Brain pericyte (primary cell): ENCODE results near the gene SEC24D.

ENCODE experiments used
- DNase-seq: peaks from one replicate; pipeline ENCODE4 v3.0.0-alpha.2; 2012; ENCODE audit warnings: low read depth, low spot score

Gene SEC24D

DNA sequence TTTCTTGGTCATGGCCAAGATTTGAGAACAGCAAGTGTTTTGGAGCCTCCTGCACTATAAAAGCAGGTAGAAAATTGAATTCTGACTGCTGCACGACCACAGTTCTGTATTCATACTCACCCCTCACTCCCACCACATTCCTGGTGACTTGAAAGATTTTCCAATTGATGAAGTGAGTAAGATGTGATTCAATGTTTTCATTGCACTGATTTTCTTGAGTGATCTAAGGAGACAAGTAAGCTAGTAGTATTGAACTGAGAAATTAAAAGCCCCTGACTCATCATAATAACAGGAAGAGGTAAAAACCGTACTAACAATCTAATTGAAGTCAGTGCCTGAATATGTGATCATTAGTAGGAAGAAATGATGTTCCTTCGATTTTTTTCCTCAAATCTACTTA, 6.1 kb upstream of the SEC24D start:
- no peak for DNase-seq

DNA sequence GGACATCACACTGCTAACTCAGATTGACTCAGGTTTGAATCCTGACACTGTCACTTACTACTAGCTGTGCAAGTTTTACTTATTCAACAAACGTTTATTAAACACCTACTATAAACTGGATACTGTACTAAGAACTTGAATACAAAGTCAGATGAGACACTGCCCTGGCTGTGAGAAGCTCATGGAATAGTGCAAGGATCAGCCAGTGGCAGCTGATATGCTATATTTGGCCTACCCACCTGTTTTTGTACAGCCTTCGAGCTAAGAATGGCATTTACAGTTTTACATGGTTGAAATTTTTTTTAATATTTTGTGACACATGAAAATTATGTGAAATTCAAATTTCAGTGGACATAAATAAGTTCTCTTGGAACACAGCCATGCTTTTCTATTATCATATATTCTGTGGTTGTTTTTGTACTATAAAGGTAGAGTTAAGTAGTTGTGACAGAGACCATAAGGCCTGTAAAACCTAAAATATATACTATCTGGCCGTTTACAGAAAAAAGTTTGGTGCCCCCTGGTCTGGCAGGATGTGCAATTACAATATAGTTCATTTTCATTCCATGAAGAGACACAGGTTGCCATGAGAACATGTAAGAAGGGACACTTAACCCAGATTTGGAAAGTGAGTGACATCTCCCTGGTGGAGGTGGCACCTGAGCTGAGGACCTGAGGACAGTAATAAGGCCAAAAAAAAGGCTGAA, 3.4 kb upstream of the SEC24D start:
- no peak for DNase-seq

DNA sequence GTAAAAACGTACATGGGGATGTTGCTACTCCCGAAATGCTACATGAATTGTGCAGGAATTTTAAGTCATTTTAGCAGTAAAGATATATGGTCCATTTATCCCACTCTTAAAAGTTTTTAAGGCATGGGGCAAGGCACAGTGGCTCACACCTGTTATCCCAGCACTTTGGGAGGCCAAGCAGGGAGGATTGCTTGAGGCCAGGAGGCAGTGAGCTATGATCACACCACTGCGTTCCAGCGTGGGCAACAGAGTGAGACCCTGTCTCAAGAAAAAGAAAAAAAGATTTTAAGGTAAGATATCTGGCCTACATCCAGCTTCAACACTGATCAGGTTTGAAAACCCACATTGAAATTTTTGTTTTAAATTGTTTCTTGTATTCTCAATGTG, 1.2 kb upstream of the SEC24D start:
- no peak for DNase-seq

DNA sequence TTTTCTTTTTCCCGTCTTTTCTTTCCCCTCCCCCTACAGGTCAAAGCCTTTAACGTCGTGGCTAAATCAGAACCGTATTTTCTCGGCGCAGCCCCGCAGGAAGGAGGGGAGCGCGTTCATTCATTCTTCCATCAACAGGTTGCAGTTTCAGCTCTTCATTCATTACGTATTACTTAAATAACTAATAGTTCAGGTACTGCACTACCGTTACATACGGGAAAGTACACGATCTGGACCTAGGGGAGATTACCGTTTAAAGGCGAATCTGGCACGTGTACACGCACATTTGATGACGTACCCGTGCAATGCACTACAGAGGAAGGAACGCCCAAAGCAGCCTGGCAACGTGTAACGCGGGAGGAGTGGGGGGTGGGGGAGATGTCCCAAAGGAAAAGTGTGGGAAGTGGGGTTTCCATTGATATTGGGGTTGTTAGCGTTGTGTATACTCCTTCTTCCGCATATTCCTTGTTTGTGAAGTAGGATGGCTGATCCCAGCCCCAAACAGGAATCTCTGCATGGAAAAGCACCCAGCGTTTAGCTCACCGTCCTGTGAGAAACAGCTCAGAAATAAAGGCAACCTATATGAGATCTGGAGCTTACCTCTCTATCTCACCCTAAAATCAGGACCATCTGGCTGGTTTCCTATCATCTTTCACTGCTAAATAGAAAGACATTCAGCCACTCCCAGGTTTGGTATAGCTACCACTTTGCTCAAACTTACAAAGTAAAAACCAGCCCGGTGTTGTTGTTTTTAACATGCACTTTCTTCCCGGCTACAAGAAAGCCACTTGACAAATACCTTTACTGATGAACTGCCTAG, 585 bp upstream of the SEC24D start:
- DNase-seq, result no peak

DNA sequence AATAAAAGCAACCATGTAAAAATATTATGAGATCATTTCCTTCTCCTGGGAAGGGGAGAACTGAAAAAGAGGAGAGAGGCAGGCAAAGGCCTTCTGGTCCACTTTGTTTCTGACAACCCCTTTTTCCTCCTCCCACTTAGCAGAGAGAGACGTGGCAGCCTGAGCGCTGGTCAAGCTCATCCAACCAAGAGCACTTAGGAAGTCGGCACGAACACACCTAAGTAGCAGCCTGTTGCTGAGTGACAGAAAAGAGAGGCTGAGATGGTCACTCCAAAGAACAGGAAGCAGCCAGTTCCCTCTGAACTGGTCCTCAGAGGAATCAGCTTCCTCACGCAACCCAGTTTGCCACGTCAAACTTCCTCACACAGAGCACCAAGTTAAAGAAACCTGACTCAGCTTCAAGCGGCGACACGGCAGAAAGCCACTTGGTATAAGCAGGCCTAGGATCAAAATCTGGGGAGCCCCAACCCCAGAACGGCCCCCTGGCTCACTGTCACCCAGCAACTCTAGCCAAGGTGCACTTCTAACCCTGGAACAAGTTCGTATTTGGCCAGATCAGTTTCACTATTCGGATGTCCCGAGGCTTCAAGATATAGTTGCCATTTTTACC, 861 bp downstream of the SEC24D start:
- peak; percentile 57 for DNase-seq

DNA sequence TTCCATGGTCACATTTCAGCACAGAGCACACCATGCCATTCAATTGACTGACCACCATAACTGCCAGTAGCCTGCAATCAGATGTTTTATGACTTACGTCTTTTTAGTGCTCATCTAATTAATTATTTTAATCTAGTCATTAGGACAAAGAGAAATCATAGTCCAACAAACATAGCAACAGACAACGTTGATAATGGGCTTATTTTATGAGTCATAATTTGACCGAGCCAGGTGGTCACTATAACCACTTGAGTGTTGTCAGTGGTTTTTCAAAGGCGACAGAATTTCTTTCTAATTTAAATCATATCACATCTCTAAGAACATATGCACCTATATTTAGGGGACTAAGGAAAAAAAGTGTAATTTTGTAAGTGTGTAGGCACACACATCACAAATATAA, 1.9 kb downstream of the SEC24D start:
- no peak for DNase-seq

DNA sequence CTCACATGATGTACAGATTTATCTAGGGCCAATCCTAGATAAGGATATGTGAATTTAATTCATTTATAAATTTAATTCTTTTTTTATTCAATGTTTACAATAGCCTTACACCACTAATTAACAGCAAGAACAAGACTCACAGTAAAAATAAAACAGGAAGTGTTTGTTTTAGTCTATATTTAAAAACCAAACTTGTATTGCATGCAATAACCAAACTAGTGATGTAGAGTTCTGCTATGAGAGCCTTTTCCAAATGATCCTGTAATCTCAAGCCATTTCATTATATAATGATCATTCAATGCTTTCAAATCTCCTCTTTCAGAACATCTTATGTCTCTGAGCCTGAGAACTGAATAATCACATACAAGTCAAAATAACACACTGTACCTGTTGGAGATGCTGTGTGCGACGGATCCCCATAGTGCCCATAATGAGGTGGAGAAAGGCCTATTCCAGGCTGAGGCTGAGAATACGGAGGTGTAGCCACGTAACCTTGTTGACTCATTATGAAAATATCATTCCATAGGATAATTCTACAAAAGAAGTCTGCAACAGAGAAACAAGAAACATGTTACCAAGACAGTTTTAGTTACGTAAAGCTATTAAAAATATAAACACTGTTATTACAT, 2.6 kb downstream of the SEC24D start:
- DNase-seq, result no peak

DNA sequence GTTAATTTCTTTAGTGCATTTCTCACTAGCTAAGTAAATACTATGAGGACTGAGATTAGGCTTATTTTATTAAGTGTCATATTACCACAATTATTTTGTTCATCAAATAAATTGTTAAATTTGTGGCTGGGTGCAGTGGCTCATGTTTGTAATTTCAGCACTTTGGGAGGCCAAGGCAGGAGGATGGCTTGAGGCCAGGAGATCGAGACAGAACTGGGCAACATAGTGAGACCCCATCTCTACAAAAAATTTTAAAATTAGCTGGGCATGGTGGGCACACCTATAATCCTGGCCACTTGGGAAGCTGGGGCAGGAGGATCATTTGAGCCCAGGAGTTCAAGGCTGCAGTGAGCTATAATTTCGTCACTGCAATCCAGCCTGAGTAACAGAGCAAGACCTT, 6.8 kb downstream of the SEC24D start:
- no peak for DNase-seq

DNA sequence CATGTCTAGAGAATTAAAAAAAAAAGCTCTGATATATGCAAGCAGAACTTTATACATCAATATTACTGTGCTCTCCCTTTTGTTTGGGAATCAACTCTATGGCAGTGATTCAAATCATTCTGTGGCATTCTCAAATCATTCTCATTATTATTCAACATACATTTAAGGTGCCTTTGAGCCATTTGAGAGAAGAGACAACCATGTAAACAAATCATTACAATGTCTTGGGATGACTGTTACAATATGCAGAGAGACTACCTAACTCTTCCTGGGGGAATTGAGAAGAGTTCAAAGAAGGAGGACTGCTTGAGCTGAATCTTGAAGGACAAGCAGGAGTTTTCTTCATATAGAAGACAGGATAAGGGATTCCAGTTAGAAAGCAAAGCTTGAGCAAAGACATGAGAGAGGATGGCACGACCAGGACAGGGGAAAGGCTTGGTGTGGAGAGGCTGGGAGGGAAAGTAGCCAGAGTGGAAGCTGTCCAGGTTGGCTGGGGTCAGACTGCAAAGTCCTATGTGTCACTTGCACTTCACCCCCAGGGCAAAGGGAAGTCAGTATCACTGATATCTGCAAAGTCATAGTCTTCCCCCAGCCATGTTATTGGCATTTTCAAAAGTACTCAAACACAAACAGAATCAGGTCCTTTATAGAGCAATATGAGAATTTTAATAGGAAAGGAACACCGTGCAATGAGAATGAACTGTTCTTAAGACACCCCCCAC, 9.0 kb downstream of the SEC24D start:
- no peak for DNase-seq

DNA sequence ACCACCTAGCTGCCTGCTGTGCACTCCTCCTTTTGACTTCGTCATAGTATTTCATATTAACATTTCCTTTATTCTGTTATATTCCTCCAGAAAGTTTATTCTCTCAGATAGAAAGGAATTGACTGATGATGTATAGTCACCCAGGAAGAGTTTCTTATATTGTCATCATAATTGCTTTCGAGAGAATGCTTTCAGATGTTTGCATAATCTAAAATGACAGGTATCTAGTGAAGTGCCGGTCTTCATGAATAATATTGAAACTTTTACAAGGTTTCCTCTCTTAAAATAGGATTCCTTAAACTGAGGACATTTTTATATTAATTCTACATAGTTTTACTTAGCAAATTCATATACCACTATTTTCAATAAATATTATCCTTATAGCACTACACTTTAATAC, 10.1 kb downstream of the SEC24D start:
- no peak for DNase-seq

DNA sequence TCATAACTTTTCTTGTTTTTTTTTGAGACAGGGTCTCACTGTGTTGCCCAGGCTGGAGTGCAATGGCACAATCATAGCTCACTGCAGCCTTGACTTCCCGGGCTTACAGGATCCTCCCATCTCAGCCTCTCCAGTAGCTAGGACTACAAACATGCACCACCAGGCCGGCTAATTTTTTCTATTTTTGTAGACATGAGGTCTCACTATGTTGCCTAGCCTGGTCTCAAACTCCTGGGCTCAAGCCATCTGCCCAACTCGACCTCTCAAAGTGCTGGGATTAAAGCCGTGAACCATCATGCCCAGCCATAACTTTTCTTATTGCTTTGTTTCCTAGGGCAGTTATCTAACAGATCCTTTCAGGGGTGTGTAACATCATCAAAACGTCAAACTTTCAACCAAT, 11.8 kb downstream of the SEC24D start:
- no peak for DNase-seq

DNA sequence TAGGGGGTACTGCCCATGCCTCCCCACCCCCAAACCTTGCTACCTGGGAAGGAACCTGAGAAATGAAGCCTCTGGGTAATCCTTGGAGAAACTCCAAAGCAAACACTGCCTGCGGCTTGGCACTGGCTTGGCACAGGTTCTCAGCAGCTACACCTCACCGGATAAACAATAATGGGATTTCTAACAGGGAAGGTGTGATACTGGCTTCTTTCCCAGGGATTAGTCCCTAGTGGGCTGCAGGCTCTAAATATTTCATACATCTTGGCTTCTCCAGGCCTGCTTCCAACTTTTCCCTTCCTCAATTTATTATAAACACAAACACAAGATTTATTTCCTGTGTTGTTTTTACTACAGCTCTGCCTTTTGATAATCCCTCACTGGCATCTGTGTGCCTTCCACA, 12.5 kb downstream of the SEC24D start:
- no peak for DNase-seq

DNA sequence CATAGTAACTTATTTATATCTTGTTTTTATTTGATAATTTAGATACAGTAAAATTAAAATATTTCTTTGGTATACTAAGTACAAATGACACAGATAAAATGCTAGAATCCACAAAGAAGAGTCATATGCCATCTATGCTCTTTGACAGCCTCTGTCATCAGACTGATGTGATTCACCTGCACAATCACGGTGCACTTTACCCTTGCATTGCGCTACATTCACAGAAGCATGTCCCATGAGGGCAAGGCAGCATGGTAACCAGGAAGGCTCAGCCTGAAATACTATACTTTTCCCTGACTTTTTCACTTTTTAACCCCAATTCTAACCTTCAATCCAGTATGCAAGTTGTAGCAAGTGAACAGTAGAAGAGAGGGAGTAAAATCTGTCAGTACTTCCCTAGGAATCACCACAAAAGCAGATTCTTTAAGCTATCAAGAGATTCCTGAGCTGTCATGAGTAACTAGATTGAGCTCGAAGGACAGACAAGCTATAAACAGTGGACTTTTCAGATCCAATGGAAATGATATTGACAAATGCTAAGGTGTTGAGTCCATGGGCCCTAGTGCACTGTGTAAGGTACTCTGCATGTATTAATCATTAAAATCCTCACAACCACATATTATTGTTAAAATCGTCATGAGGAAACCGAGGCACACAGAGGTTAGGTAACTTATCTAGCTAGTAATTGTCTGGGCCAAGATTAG, 14.2 kb downstream of the SEC24D start:
- no peak for DNase-seq

DNA sequence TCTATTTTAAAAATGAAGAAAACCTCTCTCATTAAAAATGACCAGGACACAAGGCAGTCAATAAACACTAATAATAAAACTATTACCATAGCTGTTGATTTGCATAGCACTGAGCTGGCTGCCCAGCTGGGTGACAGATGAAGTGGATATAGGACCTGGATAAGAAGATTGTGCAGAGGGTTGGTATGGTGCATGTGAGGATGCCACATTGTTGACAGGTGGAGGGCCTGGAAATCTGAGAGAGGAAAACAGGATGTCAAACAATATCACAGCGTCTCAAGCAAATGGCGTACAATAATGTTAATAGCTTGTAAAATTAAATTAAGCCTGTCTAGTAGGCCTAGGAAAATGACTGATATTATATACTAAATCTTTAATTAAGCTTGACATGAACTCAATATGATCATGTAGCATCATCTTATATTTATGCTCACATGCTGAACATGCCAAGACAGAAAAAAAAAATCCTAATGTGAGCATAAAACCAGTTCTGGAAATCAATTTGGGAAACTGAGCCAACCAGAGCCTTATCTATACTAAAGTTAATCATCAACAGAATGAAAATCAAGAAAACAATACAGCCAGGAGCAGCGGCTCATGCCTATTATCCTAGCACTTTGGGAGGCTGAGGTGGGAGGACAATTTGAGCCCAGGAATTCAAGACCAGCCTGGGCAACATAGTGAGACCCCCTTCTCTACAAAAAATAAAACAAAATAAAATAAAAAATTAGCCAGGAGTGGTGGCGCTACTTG, 18.6 kb downstream of the SEC24D start:
- DNase-seq, result no peak

DNA sequence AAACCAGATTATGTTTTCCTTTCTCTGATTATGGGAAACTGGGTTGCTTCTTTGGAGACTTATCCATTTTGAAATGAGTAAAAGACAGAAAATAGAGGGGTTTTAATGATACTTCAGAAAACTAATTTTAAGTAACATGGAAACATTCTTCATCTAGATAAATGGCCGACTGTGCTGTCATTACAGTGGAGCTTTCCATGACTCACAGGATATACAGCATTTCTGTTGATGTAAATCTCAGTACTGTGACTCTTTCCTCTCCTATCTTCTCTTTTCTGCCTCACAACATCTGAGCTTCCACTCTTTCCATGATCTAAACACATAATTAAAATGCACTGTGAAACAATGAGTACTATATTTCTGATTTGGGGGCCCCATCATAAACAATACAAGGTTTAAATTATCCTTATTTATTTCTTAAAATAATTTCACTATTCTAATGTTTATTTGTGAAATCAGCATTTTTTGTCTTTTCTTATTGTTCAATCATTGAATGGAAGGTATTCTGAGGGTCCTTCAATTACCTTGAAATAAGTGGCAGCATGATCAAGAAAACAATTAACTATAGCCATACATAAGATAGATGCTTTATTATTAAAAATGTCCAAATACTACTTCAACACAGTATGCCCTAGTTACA, 19.3 kb downstream of the SEC24D start:
- DNase-seq, result no peak

DNA sequence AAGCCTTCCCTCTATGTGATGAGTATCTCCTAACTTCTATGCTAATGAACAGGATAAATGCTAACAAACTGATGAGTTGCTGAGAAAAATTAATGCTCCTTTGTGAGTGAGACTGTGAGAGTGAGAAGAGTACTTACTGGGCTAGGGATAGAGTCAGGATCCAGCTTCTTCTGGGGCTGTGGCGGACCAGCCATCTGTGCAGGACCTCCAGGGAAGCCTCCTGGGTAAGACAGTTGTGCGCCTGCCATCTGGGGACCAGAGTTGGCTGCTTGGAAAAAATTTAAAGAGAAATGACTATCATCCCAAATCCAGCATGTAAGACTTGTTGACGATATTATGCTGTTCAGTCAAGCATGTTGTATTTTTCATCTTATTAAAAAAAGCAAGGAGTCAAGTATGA, 21.0 kb downstream of the SEC24D start:
- DNase-seq, result no peak

DNA sequence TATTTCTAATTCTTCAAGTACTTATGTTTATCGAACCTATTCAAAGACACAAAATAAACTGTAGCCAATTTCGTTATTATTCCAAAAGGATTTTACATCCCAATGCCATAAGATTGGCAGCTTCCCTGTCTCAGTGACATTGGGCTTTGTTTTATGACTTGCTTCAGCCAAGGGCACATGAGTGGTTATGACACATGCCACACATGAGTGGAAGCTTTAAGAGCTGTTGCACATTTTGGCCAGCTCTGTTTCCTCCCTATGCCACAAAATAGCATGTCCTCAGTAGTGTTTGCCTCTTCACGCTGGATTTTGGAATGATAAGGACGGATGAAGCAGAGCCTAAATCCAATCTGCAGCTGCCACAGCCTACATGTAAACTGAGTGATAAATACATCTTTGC, 21.9 kb downstream of the SEC24D start:
- no peak for DNase-seq

DNA sequence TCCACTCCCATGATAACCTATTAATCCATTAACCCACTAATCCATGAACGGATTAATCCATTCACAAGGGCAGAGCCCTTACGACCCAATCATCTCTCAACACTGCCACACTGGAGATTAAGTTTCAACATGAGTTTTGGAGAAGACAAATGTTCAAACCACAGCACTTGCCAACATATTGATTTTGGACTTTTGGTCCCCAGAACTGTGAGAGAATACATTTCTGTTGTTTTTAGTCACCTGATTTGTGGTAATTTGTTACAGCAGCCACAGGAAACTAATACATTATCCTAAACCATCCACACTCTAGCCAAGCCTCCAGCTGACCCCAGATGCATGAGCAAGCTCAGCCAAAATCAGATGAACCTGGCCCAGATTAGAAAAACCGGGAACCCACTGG, 22.4 kb downstream of the SEC24D start:
- DNase-seq, result no peak

DNA sequence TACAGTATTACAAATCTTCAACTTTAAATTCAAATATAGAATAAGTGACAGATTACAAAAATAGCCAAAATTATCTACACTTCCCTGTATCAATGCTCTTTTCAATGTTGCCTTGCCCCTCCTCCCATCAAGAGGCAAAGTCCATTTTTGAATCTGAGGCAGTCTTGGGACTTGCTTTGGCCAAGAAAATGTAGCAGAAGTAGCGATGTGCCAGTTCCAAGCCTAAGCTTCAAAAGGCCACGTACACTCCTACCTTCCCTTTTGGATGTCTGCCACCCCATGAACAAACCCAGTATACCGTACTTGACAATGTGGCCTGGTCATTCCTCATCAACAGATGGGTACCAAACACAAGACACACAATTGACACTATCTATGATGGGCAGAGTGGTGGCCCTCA, 24.1 kb downstream of the SEC24D start:
- no peak for DNase-seq
